MCF 10A (cell line): ENCODE data around the gene NDUFS2. TPM values are rescaled to one million over a fixed set of nuclear protein-coding genes. Genes with fewer than 3 reads are reported as not detected.

Source experiments
- BruUV-seq: library from RNA; stranded (reverse); fragments of 400-500 nt; replicated peaks from 2 replicates; lab custom pipeline; 2021; lab: Mats Ljungman, UMichigan
- CTCF ChIA-PET: fragments of 300-600 bp; sonication (Branson Sonifier 250); formaldehyde crosslinking; extraction: SDS; loops from one replicate; lab custom pipeline; 2021; ENCODE audit warnings: antibody characterized with exemption, inconsistent platforms; lab: Yijun Ruan, JAX
- POLR2A ChIA-PET: fragments of 300-600, 350-650 bp; sonication (Branson Sonifier 250); formaldehyde crosslinking; extraction: SDS; loops from one replicate; lab custom pipeline; 2020; ENCODE audit warnings: antibody characterized with exemption, inconsistent platforms; lab: Yijun Ruan, JAX
- DNase-seq: peaks from one replicate; pipeline ENCODE4 v3.0.0-alpha.2; 2018; ENCODE audit not compliant: unreplicated experiment
- H3K27ac Mint-ChIP-seq: one replicate; pipeline ENCODE4 v1.8.0; 2022; ENCODE audit warnings: mild to moderate bottlenecking, low read depth, mixed read lengths; ENCODE audit not compliant: unreplicated experiment
- H3K27me3 Mint-ChIP-seq: one replicate; pipeline ENCODE4 v1.8.0; 2022; ENCODE audit warnings: mixed read lengths; ENCODE audit not compliant: insufficient read depth, unreplicated experiment
- H3K36me3 Mint-ChIP-seq: one replicate; pipeline ENCODE4 v1.8.0; 2022; ENCODE audit warnings: mild to moderate bottlenecking, moderate library complexity, mixed read lengths; ENCODE audit not compliant: insufficient read depth, unreplicated experiment
- H3K4me1 Mint-ChIP-seq: one replicate; pipeline ENCODE4 v1.8.0; 2022; ENCODE audit warnings: mixed read lengths; ENCODE audit not compliant: insufficient read depth, unreplicated experiment
- H3K4me3 Mint-ChIP-seq: one replicate; pipeline ENCODE4 v1.8.0; 2022; ENCODE audit warnings: mild to moderate bottlenecking, moderate library complexity, mixed read lengths; ENCODE audit not compliant: unreplicated experiment
- H3K9me3 Mint-ChIP-seq: one replicate; pipeline ENCODE4 v1.8.0; 2022; ENCODE audit warnings: mixed read lengths; ENCODE audit not compliant: unreplicated experiment
- CTCF ChIP-seq: fragments of 200-600 bp; IDR thresholded peaks from one replicate; pipeline ENCODE4 v1.8.0; 2022; ENCODE audit warnings: antibody characterized with exemption, mild to moderate bottlenecking; ENCODE audit not compliant: unreplicated experiment
- intact Hi-C: fragments of 100-400 bp; cut with micrococcal nuclease; formaldehyde crosslinking; loops from 2 replicates; pipeline ENCODE4 v1.14.1; 2022
- total RNA-seq: library from RNA; stranded (reverse); gene quantifications from 2 replicates; pipeline ENCODE4 v1.2.3, GENCODE V29; 2022

NDUFS2 gene
- total RNA-seq, 1 experiment from 2014 or later: 149 TPM

GRCh38 chr1:161229896-161230295 is 27.7 kb downstream of the NDUFS2 start:
- Mint-ChIP-seq H3K4me1 (peaks cover 22% of the 10 kb centered on the region), H3K27me3 (no peaks in the 10 kb centered on the region), H3K27ac (no peak overlapping the region), H3K36me3 (peaks cover 29% of the 10 kb centered on the region), H3K4me3 (no peak overlapping the region), H3K9me3 (no peaks in the 10 kb centered on the region)
- POLR2A ChIA-PET: interaction anchor here (1.0 to 6.8 kb wide), 6 partner anchors 8 to 160 kb away, joined by 3 to 61 read pairs (median 3); partner anchors contain the start of genes NDUFS2, NR1I3 and SDHC
- CTCF ChIA-PET: interaction anchor here (0.6 to 18.5 kb wide), 15 partner anchors 9 to 564 kb away, joined by 3 to 444 read pairs (median 12); partner anchors contain the start of genes CFAP126, NDUFS2, NR1I3 and SDHC
- no TSS peak for BruUV-seq
- no peak for TF ChIP-seq CTCF
- DNase-seq: peak; percentile 28
- intact Hi-C loops: loop anchor here (10.0 kb wide), 1 partner anchor 505 kb away; no protein-coding TSS in a partner anchor

- no peak overlapping the region for H3K27ac Mint-ChIP-seq
- no peak overlapping the region for H3K4me3 Mint-ChIP-seq
- BruUV-seq: no TSS peak
- peaks cover 29% of the 10 kb centered on the region for H3K36me3 Mint-ChIP-seq
- intact Hi-C loops: no loop called here
- ChIA-PET CTCF (interaction anchor here (0.6 to 18.5 kb wide), 15 partner anchors 9 to 1152 kb away, joined by 3 to 444 read pairs (median 5); partner anchors contain the start of genes NDUFS2 and NR1I3), POLR2A (interaction anchor here (1.0 to 1.1 kb wide), 2 partner anchors 28 to 83 kb away, joined by 3 to 6 read pairs; partner anchors contain the start of genes NDUFS2 and SDHC)
- TF ChIP-seq CTCF: no peak
- H3K9me3 Mint-ChIP-seq: no peaks in the 10 kb centered on the region
- no peaks in the 10 kb centered on the region for H3K27me3 Mint-ChIP-seq
- peaks cover 18% of the 10 kb centered on the region for H3K4me1 Mint-ChIP-seq
- no peak for DNase-seq
Measured at GRCh38 chr1:161230762-161231161, 28.6 kb downstream of the NDUFS2 start.

GRCh38 chr1:161233102-161233501 is 30.9 kb downstream of the NDUFS2 start:
- Mint-ChIP-seq H3K4me3 (no peak overlapping the region), H3K4me1 (peaks cover 2% of the 10 kb centered on the region), H3K36me3 (peaks cover 36% of the 10 kb centered on the region), H3K27ac (no peak overlapping the region), H3K9me3 (no peaks in the 10 kb centered on the region), H3K27me3 (no peaks in the 10 kb centered on the region)
- no peak for DNase-seq
- ChIA-PET CTCF (interaction anchor here (0.9 to 18.5 kb wide), 9 partner anchors 12 to 281 kb away, joined by 3 to 444 read pairs (median 8); partner anchors contain the start of gene NDUFS2), POLR2A (no interaction called here)
- no TSS peak for BruUV-seq
- TF ChIP-seq CTCF: no peak
- intact Hi-C loops: no loop called here

- H3K36me3 Mint-ChIP-seq: peaks cover 13% of the 10 kb centered on the region
- BruUV-seq: no TSS peak
- H3K4me3 Mint-ChIP-seq: no peak overlapping the region
- H3K4me1 Mint-ChIP-seq: peaks cover 6% of the 10 kb centered on the region
- H3K27ac Mint-ChIP-seq: no peak overlapping the region
- intact Hi-C loops: no loop called here
- no peak for DNase-seq
- CTCF ChIA-PET: interaction anchor here (0.5 to 9.4 kb wide), 7 partner anchors 8 to 204 kb away, joined by 3 to 128 read pairs (median 4); partner anchors contain the start of genes PCP4L1 and TOMM40L
- TF ChIP-seq CTCF: no peak
- no peaks in the 10 kb centered on the region for H3K27me3 Mint-ChIP-seq
- POLR2A ChIA-PET: interaction anchor here (0.7 to 1.2 kb wide), 4 partner anchors 8 to 153 kb away, joined by 3 to 4 read pairs (median 4); partner anchors contain the start of gene TOMM40L
- no peaks in the 10 kb centered on the region for H3K9me3 Mint-ChIP-seq
Measured at GRCh38 chr1:161235957-161236775, 34.0 kb downstream of the NDUFS2 start.
